SK-N-SH (cell line): ENCODE results near the gene FAM181A. TPM values are rescaled to one million over a fixed set of nuclear protein-coding genes. Genes with fewer than 3 reads are reported as not detected.

ENCODE experiments used
- CTCF ChIA-PET: fragments of 300-600, 350-600 bp; formaldehyde crosslinking; extraction: SDS; loops from one replicate; lab custom pipeline; 2021; lab: Yijun Ruan, JAX
- POLR2A ChIA-PET: fragments of 350-600 bp; sonication (Branson Sonifier 250); formaldehyde crosslinking; extraction: SDS; loops from one replicate; lab custom pipeline; 2020; ENCODE audit warnings: antibody characterized with exemption, inconsistent platforms; lab: Yijun Ruan, JAX
- DNase-seq: peaks from one replicate; pipeline ENCODE4 v3.0.0; 2012
- H2AFZ ChIP-seq: fragments of 200-600 bp; sonication (generic); 2 replicates; pipeline ENCODE4 v1.8.1; 2016; ENCODE audit warnings: antibody characterized with exemption, mild to moderate bottlenecking, low read depth
- H3F3A ChIP-seq: fragments of 200-600 bp; sonication (generic); replicated peaks from 2 replicates; pipeline ENCODE3; 2016; ENCODE audit warnings: antibody characterized with exemption, mild to moderate bottlenecking; ENCODE audit not compliant: insufficient read depth
- H3K27ac ChIP-seq, 2 experiments: fragments of 200-500 bp in 1 of 2; fragments of 200-600 bp in 1 of 2; sonication (Bioruptor generic) in 1 of 2; sonication (generic), shearing (Covaris generic) in 1 of 2; 2 replicates each; pipeline versions ENCODE4 v1.5.1 to v1.6.1; 2014 to 2016; ENCODE audit warnings: low read depth in 2 of 2, inconsistent platforms in 1 of 2, low read length in 1 of 2, mild to moderate bottlenecking in 1 of 2, mixed read lengths in 1 of 2
- H3K27me3 ChIP-seq: fragments of 200-600 bp; sonication (generic), shearing (Covaris generic); 2 replicates; pipeline ENCODE4 v1.6.1; 2016; ENCODE audit warnings: mixed run types; ENCODE audit not compliant: insufficient read depth
- H3K36me3 ChIP-seq, 2 experiments: fragments of 200-500 bp in 1 of 2; fragments of 200-600 bp in 1 of 2; sonication (Bioruptor generic) in 1 of 2; sonication (generic) in 1 of 2; replicated peaks in 1 of 2; 2 replicates each; pipeline versions ENCODE3 to v1.5.1; 2014 to 2016; ENCODE audit warnings: low read length in 1 of 2, mild to moderate bottlenecking in 1 of 2; ENCODE audit not compliant: insufficient read depth in 2 of 2, control insufficient read depth in 1 of 2
- H3K4me1 ChIP-seq, 2 experiments: fragments of 200-500 bp in 1 of 2; fragments of 200-600 bp in 1 of 2; sonication (Bioruptor generic) in 1 of 2; sonication (generic), shearing (Covaris generic) in 1 of 2; 2 replicates each; pipeline versions ENCODE4 v1.5.1 to v1.6.1; 2014 to 2016; ENCODE audit warnings: low read depth in 1 of 2, low read length in 1 of 2, mixed run types in 1 of 2; ENCODE audit not compliant: insufficient read depth in 2 of 2, control insufficient read depth in 1 of 2
- H3K4me2 ChIP-seq: fragments of 200-600 bp; sonication (generic), shearing (Covaris generic); 2 replicates; pipeline ENCODE4 v1.6.1; 2017; ENCODE audit warnings: mixed run types
- H3K4me3 ChIP-seq, 2 experiments: fragments of 200-500 bp in 1 of 2; fragments of 200-600 bp in 1 of 2; sonication (Bioruptor generic) in 1 of 2; sonication (generic), shearing (Covaris generic) in 1 of 2; 2 replicates each; pipeline versions ENCODE4 v1.5.1 to v1.8.1; 2014 to 2016; ENCODE audit warnings: low read depth in 2 of 2, inconsistent platforms in 1 of 2, low read length in 1 of 2, mild to moderate bottlenecking in 1 of 2, mixed read lengths in 1 of 2, moderate library complexity in 1 of 2
- H3K79me2 ChIP-seq: fragments of 200-600 bp; sonication (generic); 2 replicates; pipeline ENCODE4 v1.8.1; 2017; ENCODE audit warnings: mild to moderate bottlenecking; ENCODE audit not compliant: insufficient read depth
- H3K9ac ChIP-seq: fragments of 200-600 bp; sonication (generic); 2 replicates; pipeline ENCODE4 v1.6.1; 2017; ENCODE audit warnings: mixed run types
- H3K9me2 ChIP-seq: fragments of 200-600 bp; sonication (generic); 2 replicates; pipeline ENCODE4 v1.6.1; 2017; ENCODE audit warnings: mixed run types
- H3K9me3 ChIP-seq: fragments of 200-600 bp; sonication (generic); 2 replicates; pipeline ENCODE4 v1.6.1; 2017; ENCODE audit warnings: mixed run types, mild to moderate bottlenecking, moderate library complexity
- H4K20me1 ChIP-seq: fragments of 200-600 bp; sonication (generic); 2 replicates; pipeline ENCODE4 v1.6.1; 2017; ENCODE audit warnings: mild to moderate bottlenecking, mixed run types; ENCODE audit not compliant: insufficient read depth
- FOSL2 ChIP-seq: IDR thresholded peaks from 2 replicates; pipeline ENCODE4 v1.4.0; 2012; ENCODE audit warnings: low read depth, mild to moderate bottlenecking, moderate library complexity, borderline replicate concordance
- FOXM1 ChIP-seq: IDR thresholded peaks from 2 replicates; pipeline ENCODE4 v1.4.0; 2012; ENCODE audit warnings: low read depth, mild to moderate bottlenecking
- GABPA ChIP-seq: IDR thresholded peaks from 2 replicates; pipeline ENCODE4 v1.4.0; 2012; ENCODE audit warnings: low read depth, mild to moderate bottlenecking
- IRF3 ChIP-seq: fragments of 150-350 bp; IDR thresholded peaks from 2 replicates; pipeline ENCODE4 v1.6.1; 2016; ENCODE audit warnings: mild to moderate bottlenecking, low read depth, low read length
- JUND ChIP-seq: IDR thresholded peaks from 2 replicates; pipeline ENCODE4 v1.4.0; 2012
- NRF1 ChIP-seq: IDR thresholded peaks from 2 replicates; pipeline ENCODE4 v1.6.1; 2012; ENCODE audit warnings: low read depth, mild to moderate bottlenecking, low read length
- POLR2AphosphoS5 ChIP-seq: IDR thresholded peaks from 2 replicates; pipeline ENCODE4 v1.6.1; 2012; ENCODE audit warnings: low read depth, low read length
- RAD21 ChIP-seq: IDR thresholded peaks from 2 replicates; pipeline ENCODE4 v1.6.1; 2012; ENCODE audit warnings: mild to moderate bottlenecking, low read length
- RFX5 ChIP-seq: IDR thresholded peaks from 2 replicates; pipeline ENCODE4 v1.6.1; 2012; ENCODE audit warnings: mild to moderate bottlenecking, improper control_type of control experiment, low read length
- RXRA ChIP-seq: IDR thresholded peaks from 2 replicates; pipeline ENCODE4 v1.4.0; 2012; ENCODE audit warnings: low read depth, mild to moderate bottlenecking, borderline replicate concordance
- SIN3A ChIP-seq: IDR thresholded peaks from 2 replicates; pipeline ENCODE4 v1.6.1; 2012; ENCODE audit warnings: low read depth, mild to moderate bottlenecking, low read length, moderate library complexity, borderline replicate concordance
- SMC3 ChIP-seq: IDR thresholded peaks from 2 replicates; pipeline ENCODE4 v1.6.1; 2012; ENCODE audit warnings: low read depth, low read length, improper control_type of control experiment
- USF1 ChIP-seq: IDR thresholded peaks from 2 replicates; pipeline ENCODE4 v1.4.0; 2012; ENCODE audit warnings: low read depth, borderline replicate concordance
- USF2 ChIP-seq: fragments of 150-350 bp; IDR thresholded peaks from 2 replicates; pipeline ENCODE4 v1.6.1; 2017; ENCODE audit warnings: antibody characterized with exemption, low read length, low read depth, borderline replicate concordance
- YY1 ChIP-seq: IDR thresholded peaks from 2 replicates; pipeline ENCODE4 v1.4.0; 2012; ENCODE audit warnings: low read depth, mild to moderate bottlenecking
- WGBS: methylation state at CpG from one replicate; pipeline ENCODE4 v1.1.6; 2017; ENCODE audit warnings: low lambda C conversion rate; 5-methylcytosine and 5-hydroxymethylcytosine counted together
- polyA plus RNA-seq, 3 experiments: library from polyadenylated mRNA; depleted of rRNA; stranded (reverse); fragments of >200 nt; gene quantifications; 2 replicates each; pipeline ENCODE4 v1.2.3, GENCODE V29; 2012
- TF ChIP-seq, protein P1 (sequence below): IDR thresholded peaks from 2 replicates; pipeline ENCODE4 v1.4.0; 2012; ENCODE audit warnings: low read depth
- TF ChIP-seq, protein P2 (sequence below): IDR thresholded peaks from 2 replicates; pipeline ENCODE4 v1.6.1; 2012; ENCODE audit warnings: mild to moderate bottlenecking, low read depth, low read length, moderate library complexity

Gene FAM181A
- polyA plus RNA-seq, 1 of the 3 experiments (the other 2 are of a cell fraction): not detected

- TF ChIP-seq, protein P1, sequence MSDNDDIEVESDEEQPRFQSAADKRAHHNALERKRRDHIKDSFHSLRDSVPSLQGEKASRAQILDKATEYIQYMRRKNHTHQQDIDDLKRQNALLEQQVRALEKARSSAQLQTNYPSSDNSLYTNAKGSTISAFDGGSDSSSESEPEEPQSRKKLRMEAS: no peak
- no peak for TF ChIP-seq NRF1
- no peak for TF ChIP-seq RXRA
- no peak for TF ChIP-seq FOSL2
- TF ChIP-seq IRF3: no peak
- TF ChIP-seq GABPA: no peak
- TF ChIP-seq SMC3: no peak
- TF ChIP-seq USF1: no peak
- no peak for TF ChIP-seq YY1
These were observed 47.7 kb upstream of the FAM181A start (continued) for GRCh38 chr14:93879362-93879983.

DNA sequence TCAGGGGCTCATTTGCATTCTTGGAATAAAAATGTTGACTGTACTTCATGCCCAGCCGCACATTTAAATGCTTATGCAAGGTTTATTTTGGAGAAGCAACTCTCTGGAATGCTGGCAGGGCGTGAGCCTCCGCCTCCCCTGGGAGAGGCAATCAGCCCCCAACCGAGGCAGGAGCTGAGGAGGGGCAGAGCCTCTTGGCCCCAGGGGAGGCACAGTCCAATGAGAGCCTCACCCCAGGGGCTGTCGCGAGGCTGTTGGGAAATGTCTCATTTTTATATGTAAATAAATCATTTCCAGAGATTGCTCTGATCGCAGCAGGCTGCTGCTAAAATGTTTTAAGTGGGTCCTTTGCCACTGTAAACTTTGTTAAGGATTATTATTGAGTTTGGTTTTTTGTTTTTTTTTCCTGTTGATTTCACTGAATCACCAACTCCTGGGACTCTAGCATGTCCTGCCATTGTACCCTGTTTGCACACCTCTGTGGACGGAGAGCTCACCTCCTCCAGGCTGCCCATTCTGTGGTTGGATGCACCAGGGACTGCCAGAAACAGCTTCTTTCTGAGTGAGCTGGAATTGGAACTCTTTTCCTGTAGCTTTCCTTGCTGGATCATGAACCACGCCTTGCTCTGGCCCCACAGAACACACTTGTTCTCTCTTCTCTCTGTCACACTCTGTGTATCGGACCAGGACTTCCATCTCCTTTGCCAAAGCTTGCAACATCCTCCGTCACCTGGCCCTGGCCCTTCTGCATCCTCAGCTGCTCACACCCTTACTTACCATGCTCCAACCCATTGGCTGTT lies 46.9 kb upstream of the FAM181A start:
- H3K4me1 ChIP-seq: no peaks in the 10 kb centered on the region; a peak in 1 of 4 replicates
- POLR2A ChIA-PET: interaction anchor here (0.6 kb wide), 1 partner anchor 187 kb away, joined by 4 read pairs; no protein-coding TSS in a partner anchor
- no peaks in the 10 kb centered on the region for H3K36me3 ChIP-seq
- H3F3A ChIP-seq: no peaks in the 10 kb centered on the region
- no peak for DNase-seq
- H3K9me3 ChIP-seq: no peaks in the 10 kb centered on the region
- no peak overlapping the region for H3K4me2 ChIP-seq
- 24% methylated on average over 5 of the region's 11 CpGs for WGBS
- TF ChIP-seq RFX5 (no peak), RAD21 (no peak), SIN3A (no peak), JUND (no peak), FOXM1 (no peak), YY1 (no peak), NRF1 (no peak), USF2 (no peak), SMC3 (no peak), POLR2AphosphoS5 (no peak)
- TF ChIP-seq, protein P2, sequence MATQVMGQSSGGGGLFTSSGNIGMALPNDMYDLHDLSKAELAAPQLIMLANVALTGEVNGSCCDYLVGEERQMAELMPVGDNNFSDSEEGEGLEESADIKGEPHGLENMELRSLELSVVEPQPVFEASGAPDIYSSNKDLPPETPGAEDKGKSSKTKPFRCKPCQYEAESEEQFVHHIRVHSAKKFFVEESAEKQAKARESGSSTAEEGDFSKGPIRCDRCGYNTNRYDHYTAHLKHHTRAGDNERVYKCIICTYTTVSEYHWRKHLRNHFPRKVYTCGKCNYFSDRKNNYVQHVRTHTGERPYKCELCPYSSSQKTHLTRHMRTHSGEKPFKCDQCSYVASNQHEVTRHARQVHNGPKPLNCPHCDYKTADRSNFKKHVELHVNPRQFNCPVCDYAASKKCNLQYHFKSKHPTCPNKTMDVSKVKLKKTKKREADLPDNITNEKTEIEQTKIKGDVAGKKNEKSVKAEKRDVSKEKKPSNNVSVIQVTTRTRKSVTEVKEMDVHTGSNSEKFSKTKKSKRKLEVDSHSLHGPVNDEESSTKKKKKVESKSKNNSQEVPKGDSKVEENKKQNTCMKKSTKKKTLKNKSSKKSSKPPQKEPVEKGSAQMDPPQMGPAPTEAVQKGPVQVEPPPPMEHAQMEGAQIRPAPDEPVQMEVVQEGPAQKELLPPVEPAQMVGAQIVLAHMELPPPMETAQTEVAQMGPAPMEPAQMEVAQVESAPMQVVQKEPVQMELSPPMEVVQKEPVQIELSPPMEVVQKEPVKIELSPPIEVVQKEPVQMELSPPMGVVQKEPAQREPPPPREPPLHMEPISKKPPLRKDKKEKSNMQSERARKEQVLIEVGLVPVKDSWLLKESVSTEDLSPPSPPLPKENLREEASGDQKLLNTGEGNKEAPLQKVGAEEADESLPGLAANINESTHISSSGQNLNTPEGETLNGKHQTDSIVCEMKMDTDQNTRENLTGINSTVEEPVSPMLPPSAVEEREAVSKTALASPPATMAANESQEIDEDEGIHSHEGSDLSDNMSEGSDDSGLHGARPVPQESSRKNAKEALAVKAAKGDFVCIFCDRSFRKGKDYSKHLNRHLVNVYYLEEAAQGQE: no peak
- no peaks in the 10 kb centered on the region for H3K27me3 ChIP-seq
- no peak overlapping the region for H3K27ac ChIP-seq
- H4K20me1 ChIP-seq: no peaks in the 10 kb centered on the region
- no peaks in the 10 kb centered on the region for H3K9me2 ChIP-seq
- no peaks in the 10 kb centered on the region for H3K79me2 ChIP-seq
- H2AFZ ChIP-seq: no peak overlapping the region
- H3K9ac ChIP-seq: no peak overlapping the region
- H3K4me3 ChIP-seq: no peak overlapping the region
- CTCF ChIA-PET: interaction anchor here (0.8 to 1.8 kb wide), 4 partner anchors 11 to 225 kb away, joined by 3 to 7 read pairs (median 3); no protein-coding TSS in a partner anchor
